GM18498 (cell line): Measurements from ENCODE around the gene STAT6.
"Not testable (repeated sequence)": the region's sequence is repeated elsewhere in the genome, so short reads cannot be mapped to it uniquely, and the experiment has no call there.

ENCODE experiments used
- ATAC-seq: cut with Tn5 transposase; IDR thresholded peaks from one replicate; pipeline ENCODE4 v1.9.1; 2021; ENCODE audit warnings: mild to moderate bottlenecking, moderate library complexity; ENCODE audit not compliant: unreplicated experiment

Gene STAT6

GRCh38 chr12:57088354-57089270 is 22.6 kb downstream of the STAT6 start, which contains the start of gene NAB2:
NAB2 (plus strand) TSS chr12:57089114; CDS start chr12:57089272, 158 bp downstream.
- ATAC-seq: peak; percentile 67

- ATAC-seq: peak; percentile 34
Measured at GRCh38 chr12:57087691-57088353, 23.3 kb downstream of the STAT6 start.

GRCh38 chr12:57087010-57087690 is 24.0 kb downstream of the STAT6 start:
- peak; percentile 38 for ATAC-seq

- no peak for ATAC-seq
Measured at GRCh38 chr12:57086493-57087009, 24.6 kb downstream of the STAT6 start.

- ATAC-seq: no peak
Measured at GRCh38 chr12:57085999-57086492, 25.1 kb downstream of the STAT6 start.

GRCh38 chr12:57080855-57081254 is 30.3 kb downstream of the STAT6 start:
- no peak for ATAC-seq

GRCh38 chr12:57079821-57080220 is 31.3 kb downstream of the STAT6 start:
- no peak for ATAC-seq

GRCh38 chr12:57078519-57079404 is 32.4 kb downstream of the STAT6 start, which contains the start of gene NEMP1:
NEMP1 (minus strand) TSS chr12:57078791; CDS start chr12:57078745, 46 bp downstream.
- peak; percentile 98 for ATAC-seq

GRCh38 chr12:57073566-57074450 is 37.4 kb downstream of the STAT6 start:
- not testable (repeated sequence) for ATAC-seq

- ATAC-seq: no peak
Measured at GRCh38 chr12:57072661-57073060, 38.5 kb downstream of the STAT6 start.

- peak; percentile 85 for ATAC-seq
Measured at GRCh38 chr12:57069523-57069922, 41.6 kb downstream of the STAT6 start.

GRCh38 chr12:57066245-57066644 is 44.9 kb downstream of the STAT6 start:
- ATAC-seq: no peak

GRCh38 chr12:57063991-57064685 is 47.0 kb downstream of the STAT6 start:
- peak; percentile 86 for ATAC-seq

- ATAC-seq: peak; percentile 61
Measured at GRCh38 chr12:57058454-57058853, 52.7 kb downstream of the STAT6 start.

GRCh38 chr12:57057067-57057751 is 54.0 kb downstream of the STAT6 start:
- no peak for ATAC-seq

GRCh38 chr12:57055824-57056223 is 55.3 kb downstream of the STAT6 start:
- ATAC-seq: no peak

- ATAC-seq: not testable (repeated sequence)
Measured at GRCh38 chr12:57053901-57054300, 57.3 kb downstream of the STAT6 start.

GRCh38 chr12:57053146-57053545 is 58.0 kb downstream of the STAT6 start:
- not testable (repeated sequence) for ATAC-seq
